Measurements from ENCODE around the gene ADCY5.

Gene ADCY5

GRCh38 chr3:123409443-123410148 is 39.3 kb downstream of the ADCY5 start:
- TF ChIP-seq CTCF (IDR thresholded peaks at IDR 0.05) = no peak
- no peak overlapping the region for H3K4me3 ChIP-seq
- DNase-seq (ENCODE audit: low spot score) = no peak
- H3K27ac ChIP-seq = peak overlapping the region; percentile 88 to 92

GRCh38 chr3:123406598-123406997 is 42.3 kb downstream of the ADCY5 start:
- Histone ChIP-seq H3K4me3 (peak overlapping the region; percentile 2), H3K27ac (peak overlapping the region; percentile 86 to 97)
- no peak for TF ChIP-seq CTCF (IDR thresholded peaks at IDR 0.05)
- peak; percentile 95 for DNase-seq (ENCODE audit: low spot score)

- H3K27ac ChIP-seq = peak overlapping the region; percentile 86 to 97
Observed at GRCh38 chr3:123405936-123406510, 42.9 kb downstream of the ADCY5 start.

GRCh38 chr3:123405021-123405420 is 43.9 kb downstream of the ADCY5 start:
- Histone ChIP-seq H3K4me3 (no peak overlapping the region), H3K27ac (peak overlapping the region; percentile 86 to 97)
- no peak for DNase-seq (ENCODE audit: low spot score)
- no peak for TF ChIP-seq CTCF (IDR thresholded peaks at IDR 0.05)

More at GRCh38 chr3:123405936-123406510, 42.9 kb downstream of the ADCY5 start:
- peak overlapping the region; percentile 2 for H3K4me3 ChIP-seq
- no peak for DNase-seq (ENCODE audit: low spot score)
- no peak for TF ChIP-seq CTCF (IDR thresholded peaks at IDR 0.05)

GRCh38 chr3:123404391-123404790 is 44.5 kb downstream of the ADCY5 start:
- Histone ChIP-seq H3K27ac (peak overlapping the region; percentile 86 to 97), H3K4me3 (peak overlapping the region; percentile 55)
- no peak for TF ChIP-seq CTCF (IDR thresholded peaks at IDR 0.05)
- no peak for DNase-seq (ENCODE audit: low spot score)

- Histone ChIP-seq H3K4me3 (peak overlapping the region; percentile 40), H3K27ac (peak overlapping the region; percentile 86 to 91)
- no peak for TF ChIP-seq CTCF (IDR thresholded peaks at IDR 0.05)
- DNase-seq (ENCODE audit: low spot score) = no peak
Observed at GRCh38 chr3:123401836-123402530, 46.9 kb downstream of the ADCY5 start.

Data from coronary artery (tissue), 2 donors.